Measurements from ENCODE around the gene AKAP13.
"Not testable (repeated sequence)": the region's sequence is repeated elsewhere in the genome, so short reads cannot be mapped to it uniquely, and the experiment has no call there.

Gene AKAP13

GRCh38 chr15:85482894-85483293 lies 102.5 kb downstream of the AKAP13 start:
- DNase-seq = no peak

- DNase-seq = not testable (repeated sequence)
Measured at GRCh38 chr15:85483955-85484354, 103.6 kb downstream of the AKAP13 start.

GRCh38 chr15:85484923-85485322 lies 104.5 kb downstream of the AKAP13 start:
- not testable (repeated sequence) for DNase-seq

GRCh38 chr15:85485956-85486567 lies 105.7 kb downstream of the AKAP13 start:
- DNase-seq = no peak

- DNase-seq = not testable (repeated sequence)
Measured at GRCh38 chr15:85487796-85488195, 107.4 kb downstream of the AKAP13 start.

- no peak for DNase-seq
Measured at GRCh38 chr15:85488997-85489396, 108.6 kb downstream of the AKAP13 start.

GRCh38 chr15:85489773-85490493 lies 109.5 kb downstream of the AKAP13 start:
- no peak for DNase-seq

GRCh38 chr15:85490856-85491255 lies 110.5 kb downstream of the AKAP13 start:
- no peak for DNase-seq

GRCh38 chr15:85491691-85492090 lies 111.3 kb downstream of the AKAP13 start:
- no peak for DNase-seq

GRCh38 chr15:85492406-85492805 lies 112.0 kb downstream of the AKAP13 start:
- DNase-seq = no peak

GRCh38 chr15:85493260-85493659 lies 112.9 kb downstream of the AKAP13 start:
- DNase-seq = no peak

GRCh38 chr15:85494048-85494777 lies 113.8 kb downstream of the AKAP13 start:
- DNase-seq = no peak

- no peak for DNase-seq
Measured at GRCh38 chr15:85495096-85495495, 114.7 kb downstream of the AKAP13 start.

GRCh38 chr15:85495544-85495943 lies 115.1 kb downstream of the AKAP13 start:
- no peak for DNase-seq

GRCh38 chr15:85496151-85496550 lies 115.7 kb downstream of the AKAP13 start:
- DNase-seq = no peak

GRCh38 chr15:85496551-85497171 lies 116.3 kb downstream of the AKAP13 start:
- no peak for DNase-seq

- no peak for DNase-seq
Measured at GRCh38 chr15:85497172-85497569, 116.8 kb downstream of the AKAP13 start.

GRCh38 chr15:85498471-85498870 lies 118.1 kb downstream of the AKAP13 start:
- no peak for DNase-seq

- DNase-seq = no peak
Measured at GRCh38 chr15:85499371-85499887, 119.0 kb downstream of the AKAP13 start.

- DNase-seq = no peak
Measured at GRCh38 chr15:85500060-85500708, 119.8 kb downstream of the AKAP13 start.

GRCh38 chr15:85500729-85501128 lies 120.3 kb downstream of the AKAP13 start:
- DNase-seq = no peak

GRCh38 chr15:85501574-85501973 lies 121.2 kb downstream of the AKAP13 start:
- DNase-seq = no peak
